Panc1 (cell line): Measurements from ENCODE around the gene CDKAL1. TPM values are rescaled to one million over a fixed set of nuclear protein-coding genes. Genes with fewer than 3 reads are reported as not detected.
A peak's percentile ranks its signal among the peaks of the same experiment; 100 is the strongest.

ENCODE experiments used
- ATAC-seq: fragments of 200-7000 bp; cut with Tn5 transposase; 2 replicates; pipeline ENCODE4 v1.9.1; 2020; ENCODE audit warnings: mild to moderate bottlenecking, moderate library complexity
- BruUV-seq: library from RNA; stranded (reverse); fragments of 400-500 nt; replicated peaks from 2 replicates; lab custom pipeline; 2021; lab: Mats Ljungman, UMichigan
- CTCF ChIA-PET: fragments of 300-600 bp; sonication (Branson Sonifier 250); formaldehyde crosslinking; loops from one replicate; lab custom pipeline; 2022; ENCODE audit warnings: antibody characterized with exemption; lab: Charles Lee
- POLR2A ChIA-PET: fragments of 300-600 bp; sonication (Branson Sonifier 250); formaldehyde crosslinking; loops from one replicate; lab custom pipeline; 2022; ENCODE audit warnings: antibody characterized with exemption; lab: Charles Lee
- DNase-seq: peaks from one replicate; pipeline ENCODE4 v3.0.0-alpha.2; 2010; ENCODE audit warnings: low read depth, low spot score
- H3K27ac ChIP-seq: 2 replicates; pipeline ENCODE4 v1.5.1; 2011; ENCODE audit warnings: mild to moderate bottlenecking, low read length, inconsistent platforms
- H3K27me3 ChIP-seq: fragments of 200-500 bp; sonication (Bioruptor generic); 2 replicates; pipeline ENCODE4 v1.6.0; 2014; ENCODE audit warnings: low read length, inconsistent platforms; ENCODE audit not compliant: control insufficient read depth, insufficient read depth
- H3K36me3 ChIP-seq: fragments of 200-500 bp; sonication (Bioruptor generic); 2 replicates; pipeline ENCODE4 v1.5.1; 2014; ENCODE audit warnings: inconsistent platforms, mild to moderate bottlenecking, low read length, moderate library complexity; ENCODE audit not compliant: control insufficient read depth, insufficient read depth
- H3K4me1 ChIP-seq: 2 replicates; pipeline ENCODE4 v1.5.1; 2011; ENCODE audit warnings: inconsistent platforms, mild to moderate bottlenecking, low read length, moderate library complexity; ENCODE audit not compliant: control insufficient read depth, insufficient read depth
- H3K4me3 ChIP-seq, 2 experiments: 2 replicates each; pipeline ENCODE4 v1.5.1; 2011 to 2012; ENCODE audit warnings: low read depth in 2 of 2, low read length in 2 of 2, mild to moderate bottlenecking in 2 of 2, inconsistent platforms in 1 of 2, moderate library complexity in 1 of 2
- H3K9me3 ChIP-seq: fragments of 200-500 bp; sonication (Bioruptor generic); 2 replicates; pipeline ENCODE4 v1.5.1; 2014; ENCODE audit warnings: low read depth, mild to moderate bottlenecking, inconsistent platforms, low read length, moderate library complexity; ENCODE audit not compliant: control insufficient read depth, insufficient read depth
- POLR2AphosphoS5 ChIP-seq: IDR thresholded peaks from 2 replicates; pipeline ENCODE4 v1.6.1; 2012; ENCODE audit warnings: mild to moderate bottlenecking, low read depth, low read length, moderate library complexity
- REST ChIP-seq, 2 experiments: IDR thresholded peaks; 2 replicates each; pipeline ENCODE4 v1.6.1; 2011 to 2012; ENCODE audit warnings: low read depth in 2 of 2, control low read depth in 1 of 2, low read length in 1 of 2, mild to moderate bottlenecking in 1 of 2, moderate library complexity in 1 of 2; ENCODE audit not compliant: insufficient read depth in 1 of 2
- SIN3A ChIP-seq: IDR thresholded peaks from 2 replicates; pipeline ENCODE4 v1.6.1; 2012; ENCODE audit warnings: low read depth, mild to moderate bottlenecking, low read length, moderate library complexity, borderline replicate concordance; ENCODE audit not compliant: insufficient read depth
- TCF7L2 ChIP-seq: IDR thresholded peaks from 2 replicates; pipeline ENCODE4 v1.6.1; 2011; ENCODE audit warnings: mild to moderate bottlenecking, low read depth, low read length, inconsistent platforms
- in situ Hi-C: cut with HindIII; loops from 2 replicates; pipeline ENCODE4 v1.10.0; 2016; ENCODE audit warnings: low sequenced_read_pairs, low pct_unique_long_range_greater_than_20kb
- intact Hi-C: fragments of 100-400 bp; cut with micrococcal nuclease; formaldehyde crosslinking; loops from one replicate; pipeline ENCODE4 v1.10.0; 2022; ENCODE audit not compliant: unreplicated experiment
- total RNA-seq: library from RNA; stranded (reverse); gene quantifications from one replicate; pipeline ENCODE4 v1.2.1, GENCODE V29; 2021; ENCODE audit not compliant: unreplicated experiment
- TF ChIP-seq, protein P1 (sequence below): fragments of 450-650 bp; IDR thresholded peaks from 2 replicates; pipeline ENCODE4 v1.5.1; 2017; ENCODE audit warnings: mild to moderate bottlenecking

The CDKAL1 gene
- total RNA-seq, 1 experiment from 2014 or later: 14.5 TPM

DNA sequence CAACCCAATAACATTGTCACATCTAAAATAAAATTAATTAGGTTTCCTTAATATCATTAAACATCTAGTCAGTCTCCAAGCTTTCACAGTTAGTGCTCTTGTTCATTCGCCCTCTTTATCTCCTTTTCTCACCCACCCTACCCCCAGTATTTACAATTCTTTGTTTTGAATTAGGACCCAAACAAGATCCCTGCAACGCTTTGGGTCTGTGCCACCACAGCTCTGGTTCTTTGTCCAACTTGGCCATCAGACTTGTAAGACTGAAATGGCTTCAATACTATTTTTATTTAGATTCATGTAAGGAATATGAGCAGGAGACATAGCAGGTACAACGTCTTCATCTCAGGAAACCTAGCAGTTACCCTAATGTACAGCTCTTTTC, 276.5 kb downstream of the CDKAL1 start:
- peaks cover 9% of the 10 kb centered on the region; the same call in 1 of the 2 replicates for H3K4me1 ChIP-seq
- intact Hi-C loops: no loop called here
- ChIA-PET POLR2A (no interaction called here), CTCF (no interaction called here)
- H3K9me3 ChIP-seq: no peaks in the 10 kb centered on the region
- BruUV-seq: no TSS peak
- H3K4me3 ChIP-seq: no peak overlapping the region
- DNase-seq (no peak), ATAC-seq (peak; percentile 34; the same call in 1 of the 2 replicates)
- H3K27me3 ChIP-seq: no peaks in the 10 kb centered on the region
- H3K36me3 ChIP-seq: no peaks in the 10 kb centered on the region
- TF ChIP-seq, protein P1, sequence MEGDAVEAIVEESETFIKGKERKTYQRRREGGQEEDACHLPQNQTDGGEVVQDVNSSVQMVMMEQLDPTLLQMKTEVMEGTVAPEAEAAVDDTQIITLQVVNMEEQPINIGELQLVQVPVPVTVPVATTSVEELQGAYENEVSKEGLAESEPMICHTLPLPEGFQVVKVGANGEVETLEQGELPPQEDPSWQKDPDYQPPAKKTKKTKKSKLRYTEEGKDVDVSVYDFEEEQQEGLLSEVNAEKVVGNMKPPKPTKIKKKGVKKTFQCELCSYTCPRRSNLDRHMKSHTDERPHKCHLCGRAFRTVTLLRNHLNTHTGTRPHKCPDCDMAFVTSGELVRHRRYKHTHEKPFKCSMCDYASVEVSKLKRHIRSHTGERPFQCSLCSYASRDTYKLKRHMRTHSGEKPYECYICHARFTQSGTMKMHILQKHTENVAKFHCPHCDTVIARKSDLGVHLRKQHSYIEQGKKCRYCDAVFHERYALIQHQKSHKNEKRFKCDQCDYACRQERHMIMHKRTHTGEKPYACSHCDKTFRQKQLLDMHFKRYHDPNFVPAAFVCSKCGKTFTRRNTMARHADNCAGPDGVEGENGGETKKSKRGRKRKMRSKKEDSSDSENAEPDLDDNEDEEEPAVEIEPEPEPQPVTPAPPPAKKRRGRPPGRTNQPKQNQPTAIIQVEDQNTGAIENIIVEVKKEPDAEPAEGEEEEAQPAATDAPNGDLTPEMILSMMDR: no peak
- TF ChIP-seq TCF7L2 (no peak), REST (IDR thresholded peaks at IDR 0.05; ENCODE audit: insufficient read depth in 1 of 2, low read depth in 2 of 2, low read length in 1 of 2) (no peak), SIN3A (no peak), POLR2AphosphoS5 (no peak)
- no peak overlapping the region for H3K27ac ChIP-seq
- in situ Hi-C loops: no loop called here

DNA sequence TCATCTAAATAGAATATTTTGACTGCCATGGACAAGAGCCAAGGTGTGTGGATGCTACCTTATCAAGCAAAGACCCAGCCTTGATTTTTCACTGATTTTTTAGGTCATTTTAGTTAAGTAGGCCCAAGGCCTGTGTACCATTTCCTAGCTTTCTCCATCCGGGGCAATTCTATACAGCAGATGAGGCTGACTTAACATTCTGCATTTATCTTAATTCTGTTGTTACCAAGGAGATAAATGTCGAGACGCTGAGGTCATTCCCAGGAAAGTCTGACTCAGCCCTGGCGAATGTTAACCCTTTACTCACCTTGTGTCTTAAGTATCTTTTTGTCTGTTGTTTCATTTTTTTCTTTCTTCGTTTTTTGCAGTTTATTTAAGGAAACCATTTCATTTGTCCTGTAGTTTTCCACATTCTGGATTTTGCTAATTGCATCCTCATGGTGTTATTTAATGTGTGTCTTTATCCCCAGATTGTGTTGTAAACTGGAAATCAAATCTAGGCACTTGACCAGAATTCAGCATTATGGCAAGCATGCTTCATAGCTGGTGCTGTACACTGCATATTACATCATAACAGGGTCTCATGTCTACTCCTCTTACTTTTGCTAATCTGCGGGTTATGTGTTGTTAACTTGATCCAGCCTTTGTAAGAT, 277.0 kb downstream of the CDKAL1 start:
- intact Hi-C loops: no loop called here
- Histone ChIP-seq H3K9me3 (no peaks in the 10 kb centered on the region), H3K4me1 (peaks cover 9% of the 10 kb centered on the region; the same call in 1 of the 2 replicates), H3K27ac (no peak overlapping the region), H3K36me3 (no peaks in the 10 kb centered on the region), H3K27me3 (no peaks in the 10 kb centered on the region), H3K4me3 (no peak overlapping the region)
- DNase-seq: peak; percentile 72
- CTCF ChIA-PET: no interaction called here
- no TSS peak for BruUV-seq
- TF ChIP-seq, protein P1: no peak
- TF ChIP-seq REST (IDR thresholded peaks at IDR 0.05; ENCODE audit: insufficient read depth in 1 of 2, low read depth in 2 of 2, low read length in 1 of 2) (no peak), TCF7L2 (no peak), SIN3A (no peak), POLR2AphosphoS5 (no peak)
- POLR2A ChIA-PET: no interaction called here
- peak; percentile 75 for ATAC-seq
- in situ Hi-C loops: no loop called here
